ENCODE results near the gene GJA1. TPM values are rescaled to one million over a fixed set of nuclear protein-coding genes. Genes with fewer than 3 reads are reported as not detected.
A peak's percentile ranks its signal among the peaks of the same experiment; 100 is the strongest.
"Not testable (repeated sequence)": the region's sequence is repeated elsewhere in the genome, so short reads cannot be mapped to it uniquely, and the experiment has no call there.

GJA1 gene
- total RNA-seq = 100 to 1,000 TPM; 134 to 468 (median 297) TPM

GRCh38 chr6:121435444-121436069 lies at the start of gene GJA1:
GJA1 (plus strand) TSS chr6:121435646; CDS start chr6:121446848, 11,202 bp downstream.
- H3K4me3 ChIP-seq = peak within 1 kb of the TSS; percentile 58 to 99
- H3K4me1 ChIP-seq = peaks cover 0 to 38% (median 3%) of the 10 kb centered on the region in 3 donors
- H3K27me3 ChIP-seq = no peaks in the 10 kb centered on the region
- peak within 1 kb of the TSS; percentile 86 to 98 (median 90) for H3K27ac ChIP-seq
- no peaks in the 10 kb centered on the region for H3K36me3 ChIP-seq
- ATAC-seq = peak; percentile 78
- TF ChIP-seq POLR2A (IDR thresholded peaks at IDR 0.05) (peak; percentile 35 to 72), EP300 (IDR thresholded peaks at IDR 0.05) (no peak), POLR2AphosphoS5 (IDR thresholded peaks at IDR 0.05) (peak; percentile 95)
- WGBS, 2 donors (ENCODE audit: low coverage in 1 of 2) = 8 to 16% methylated on average over 4 to 5 of the region's 5 CpGs
- H3K9me3 ChIP-seq = no peaks in the 10 kb centered on the region

DNA sequence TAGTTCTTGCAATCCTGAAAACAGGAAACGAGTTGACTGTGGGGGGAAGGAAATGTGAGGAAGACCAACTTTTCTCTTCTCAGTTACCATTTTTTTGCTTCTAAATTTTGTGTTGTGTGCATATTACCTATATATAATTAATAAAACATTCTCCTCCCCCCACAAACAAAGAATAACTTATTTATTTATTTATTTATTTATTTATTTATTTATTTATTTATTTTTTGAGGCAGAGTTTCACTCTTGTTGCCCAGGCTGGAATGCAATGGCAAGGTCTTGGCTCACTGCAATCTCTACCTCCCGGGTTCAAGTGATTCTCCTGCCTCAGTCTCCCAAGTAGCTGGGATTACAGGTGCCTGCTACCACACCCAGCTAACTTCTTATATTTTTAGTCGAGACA lies 48.9 kb upstream of the GJA1 start:
- not testable (repeated sequence) for H3K27ac ChIP-seq, ATAC-seq, H3K4me1 ChIP-seq, H3K36me3 ChIP-seq, H3K4me3 ChIP-seq, H3K9me3 ChIP-seq, H3K27me3 ChIP-seq
- 83 to 93% methylated on average over 1 to 3 of the region's 3 CpGs for WGBS, 2 donors (ENCODE audit: low coverage in 1 of 2)

- no peak for ATAC-seq
- no peaks in the 10 kb centered on the region for H3K27me3 ChIP-seq
- TF ChIP-seq POLR2AphosphoS5 (IDR thresholded peaks at IDR 0.05) (no peak), POLR2A (IDR thresholded peaks at IDR 0.05) (no peak), CTCF (IDR thresholded peaks at IDR 0.05) (no peak)
- H3K4me1 ChIP-seq = no peaks in the 10 kb centered on the region
- WGBS, 2 donors (ENCODE audit: low coverage in 1 of 2) = 100% methylated on average over 1 of the region's 3 CpGs; no CpG with 5 or more reads in 1 of the 2 donors
- no peak overlapping the region for H3K4me3 ChIP-seq
- H3K9me3 ChIP-seq = no peaks in the 10 kb centered on the region
- no peaks in the 10 kb centered on the region for H3K36me3 ChIP-seq
- H3K27ac ChIP-seq = no peak overlapping the region
These were observed 46.0 kb upstream of the GJA1 start for GRCh38 chr6:121389419-121389818.

DNA sequence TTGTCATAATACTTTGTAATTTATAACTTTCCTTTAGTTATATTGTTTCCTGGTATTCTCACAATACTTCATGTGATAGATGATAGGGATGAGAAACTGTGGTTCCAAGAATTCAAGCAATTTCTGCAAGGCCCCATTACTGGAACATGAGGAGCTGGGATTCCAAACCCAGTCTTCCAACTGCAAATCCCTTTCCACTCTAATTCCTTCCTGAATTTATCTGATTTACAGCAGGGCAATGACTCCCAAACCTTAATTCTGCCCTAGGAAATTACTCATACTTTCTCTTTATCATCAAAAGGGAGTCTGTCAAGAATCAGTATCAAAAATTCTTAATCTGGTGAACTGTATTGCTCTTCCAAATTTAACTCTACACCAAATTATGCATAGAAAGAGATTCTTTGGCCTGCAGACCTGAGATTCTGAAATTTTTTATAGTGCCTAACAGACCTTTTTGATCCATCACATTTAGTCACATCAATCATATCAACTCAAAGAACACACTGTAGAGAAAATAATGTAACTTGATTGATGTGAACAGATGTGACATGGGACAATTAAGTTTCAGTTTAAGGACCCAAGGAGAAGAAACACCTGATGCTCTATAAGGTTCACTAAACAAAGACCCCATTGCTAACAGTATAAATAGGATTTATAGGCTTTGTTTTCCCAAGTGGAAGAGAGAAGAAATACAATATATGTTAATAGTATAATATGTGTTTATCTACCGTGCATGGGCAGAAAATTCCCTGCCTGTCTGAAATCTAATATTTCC lies 41.5 kb upstream of the GJA1 start:
- no peaks in the 10 kb centered on the region for H3K36me3 ChIP-seq
- no peaks in the 10 kb centered on the region for H3K27me3 ChIP-seq
- H3K9me3 ChIP-seq = no peaks in the 10 kb centered on the region
- 63 to 100% methylated on average over 1 of the region's 1 CpG for WGBS, 2 donors (ENCODE audit: low coverage in 1 of 2)
- H3K27ac ChIP-seq = no peak overlapping the region
- H3K4me3 ChIP-seq = no peak overlapping the region
- ATAC-seq = no peak
- no peaks in the 10 kb centered on the region for H3K4me1 ChIP-seq
- TF ChIP-seq POLR2AphosphoS5 (IDR thresholded peaks at IDR 0.05) (no peak), POLR2A (IDR thresholded peaks at IDR 0.05) (no peak), EP300 (IDR thresholded peaks at IDR 0.05) (no peak), CTCF (IDR thresholded peaks at IDR 0.05) (no peak)

DNA sequence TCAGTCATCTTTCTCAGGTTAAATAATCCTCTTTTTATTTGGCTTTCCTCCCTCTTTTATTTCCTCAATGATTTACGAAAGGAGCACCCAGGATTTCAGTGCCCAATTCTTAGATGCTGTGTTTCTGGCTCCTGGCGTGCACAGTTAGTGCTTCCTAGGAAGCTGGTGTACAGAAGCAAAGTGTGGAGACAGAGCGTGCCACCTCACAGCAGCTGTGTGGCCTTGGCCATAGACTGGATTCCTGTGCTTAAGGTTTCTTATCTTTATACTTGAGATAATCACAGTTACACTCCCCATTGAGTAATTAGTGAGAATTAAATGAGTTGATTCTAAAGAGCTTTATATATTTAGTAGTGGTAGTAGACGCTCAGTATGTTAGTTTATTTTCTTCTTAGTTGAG lies 39.7 kb upstream of the GJA1 start:
- Histone ChIP-seq H3K4me1 (no peaks in the 10 kb centered on the region), H3K9me3 (no peaks in the 10 kb centered on the region), H3K27me3 (no peaks in the 10 kb centered on the region), H3K27ac (no peak overlapping the region), H3K4me3 (no peak overlapping the region), H3K36me3 (no peaks in the 10 kb centered on the region)
- 71 to 81% methylated on average over 1 to 4 of the region's 4 CpGs for WGBS, 2 donors (ENCODE audit: low coverage in 1 of 2)
- TF ChIP-seq CTCF (IDR thresholded peaks at IDR 0.05) (no peak), EP300 (IDR thresholded peaks at IDR 0.05) (no peak), POLR2AphosphoS5 (IDR thresholded peaks at IDR 0.05) (no peak), POLR2A (IDR thresholded peaks at IDR 0.05) (no peak)
- ATAC-seq = no peak

DNA sequence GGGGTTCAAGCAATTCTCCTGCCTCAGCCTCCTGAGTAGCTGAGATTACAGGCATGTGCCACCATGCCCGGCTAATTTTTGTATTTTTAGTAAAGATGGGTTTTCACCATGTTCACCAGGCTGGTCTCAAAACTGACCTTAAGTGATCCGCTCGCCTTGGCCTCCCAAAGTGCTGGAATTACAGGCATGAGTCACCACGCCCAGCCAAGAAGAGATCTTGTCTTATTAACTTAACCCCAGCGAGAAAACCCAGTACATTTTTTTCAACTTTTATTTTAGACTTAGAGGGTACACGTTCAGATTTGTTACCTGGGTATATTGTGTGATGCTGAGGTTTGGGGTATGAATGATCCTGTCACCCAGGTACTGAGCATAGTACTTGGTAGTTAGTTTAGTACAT lies 38.3 kb upstream of the GJA1 start:
- H3K27me3 ChIP-seq, H3K4me1 ChIP-seq, ATAC-seq, H3K27ac ChIP-seq, H3K36me3 ChIP-seq, H3K4me3 ChIP-seq, H3K9me3 ChIP-seq: not testable (repeated sequence)
- WGBS, 2 donors (ENCODE audit: low coverage in 1 of 2) = 83 to 85% methylated on average over 3 to 4 of the region's 6 CpGs
